Activated CD4-positive, alpha-beta T cell treated with anti-CD3 and anti-CD28 coated beads, Interleukin-2, amount 10 ng/mL, durations not matched to agents 7 days and 5 days (primary cell): ENCODE measurements around the gene L2HGDH. TPM values are rescaled to one million over a fixed set of nuclear protein-coding genes. Genes with fewer than 3 reads are reported as not detected.

Source experiments
- CTCF ChIA-PET: fragments of 350-600 bp; sonication (Branson Sonifier 250); formaldehyde crosslinking; loops from one replicate; lab custom pipeline; 2021; ENCODE audit warnings: antibody characterized with exemption; lab: Charles Lee
- POLR2A ChIA-PET: fragments of 350-600 bp; sonication (Branson Sonifier 250); formaldehyde crosslinking; loops from one replicate; lab custom pipeline; 2021; ENCODE audit warnings: antibody characterized with exemption; lab: Charles Lee
- DNase-seq: peaks from one replicate; pipeline ENCODE4 v3.0.0-alpha.2; 2020
- H3K27ac Mint-ChIP-seq: one replicate; pipeline ENCODE4 v1.8.0; 2021; ENCODE audit warnings: mild to moderate bottlenecking, moderate library complexity, mixed read lengths
- H3K27me3 Mint-ChIP-seq: one replicate; pipeline ENCODE4 v1.8.0; 2021; ENCODE audit warnings: mixed read lengths
- H3K36me3 Mint-ChIP-seq: one replicate; pipeline ENCODE4 v1.8.0; 2021; ENCODE audit warnings: low read depth, mixed read lengths
- H3K4me1 Mint-ChIP-seq: one replicate; pipeline ENCODE4 v1.8.0; 2021; ENCODE audit warnings: mixed read lengths
- H3K4me3 Mint-ChIP-seq: one replicate; pipeline ENCODE4 v1.8.0; 2021; ENCODE audit warnings: mild to moderate bottlenecking, moderate library complexity, mixed read lengths
- H3K9me3 Mint-ChIP-seq: one replicate; pipeline ENCODE4 v1.8.0; 2021; ENCODE audit warnings: mixed read lengths
- total RNA-seq, 2 experiments: library from RNA; stranded (reverse); gene quantifications; one replicate each; pipeline ENCODE4 v1.2.3, GENCODE V29; 2021

Gene L2HGDH
- total RNA-seq, 2 experiments from 2014 or later: 9.6 to 12.8 TPM

- peaks cover 43% of the 10 kb centered on the region for H3K4me1 Mint-ChIP-seq
- H3K27me3 Mint-ChIP-seq: no peaks in the 10 kb centered on the region
- ChIA-PET CTCF (interaction anchor here (0.9 to 4.2 kb wide), 13 partner anchors 9 to 449 kb away, joined by 3 to 40 read pairs (median 3); no protein-coding TSS in a partner anchor), POLR2A (interaction anchor here (0.5 to 1.2 kb wide), 3 partner anchors 10 to 730 kb away, joined by 3 to 8 read pairs (median 5); no protein-coding TSS in a partner anchor)
- peaks cover 8% of the 10 kb centered on the region for H3K9me3 Mint-ChIP-seq
- peak overlapping the region; percentile 92 for H3K27ac Mint-ChIP-seq
- no peak for DNase-seq
- peak overlapping the region; percentile 81 for H3K4me3 Mint-ChIP-seq
- H3K36me3 Mint-ChIP-seq: peaks cover 29% of the 10 kb centered on the region
Observed at GRCh38 chr14:50311337-50311971, 575 bp downstream of the L2HGDH start.

GRCh38 chr14:50310445-50310844 lies 1.6 kb downstream of the L2HGDH start:
- ChIA-PET POLR2A (no interaction called here), CTCF (interaction anchor here (0.6 to 4.2 kb wide), 6 partner anchors 8 to 723 kb away, joined by 3 to 40 read pairs (median 3); no protein-coding TSS in a partner anchor)
- Mint-ChIP-seq H3K36me3 (peaks cover 21% of the 10 kb centered on the region), H3K4me1 (peaks cover 39% of the 10 kb centered on the region), H3K27me3 (no peaks in the 10 kb centered on the region), H3K9me3 (peaks cover 8% of the 10 kb centered on the region), H3K27ac (no peak overlapping the region), H3K4me3 (peak overlapping the region; percentile 45)
- DNase-seq: no peak

DNA sequence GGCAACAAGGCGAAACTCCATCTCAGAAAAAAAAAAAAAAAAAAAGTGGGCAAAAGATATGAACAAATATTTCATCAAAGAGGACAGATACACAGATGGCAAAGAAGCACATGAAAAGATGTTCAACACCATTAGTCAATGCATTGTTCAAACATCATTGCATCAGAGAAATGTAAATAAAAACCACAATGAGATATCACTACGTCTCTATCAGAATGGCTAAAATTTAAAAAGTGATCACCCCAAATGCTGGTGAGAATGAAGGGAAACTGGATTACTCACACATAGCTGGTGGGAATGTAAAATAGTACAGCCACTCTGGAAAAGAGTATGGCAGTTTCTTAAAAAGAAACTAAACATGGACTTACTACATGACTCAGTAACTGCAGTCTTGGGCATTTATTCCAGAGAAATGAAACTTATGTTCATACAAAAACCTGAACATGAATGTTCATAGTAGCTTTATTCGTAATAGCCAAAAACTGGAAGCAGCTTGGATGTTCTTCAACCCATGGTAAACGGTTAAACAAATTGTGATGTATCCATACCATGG lies 3.6 kb downstream of the L2HGDH start:
- no peak overlapping the region for H3K27ac Mint-ChIP-seq
- H3K9me3 Mint-ChIP-seq: peaks cover under 1% of the 10 kb centered on the region
- DNase-seq: no peak
- CTCF ChIA-PET: interaction anchor here (1.0 to 1.9 kb wide), 2 partner anchors 13 to 455 kb away, joined by 4 read pairs; no protein-coding TSS in a partner anchor
- H3K4me1 Mint-ChIP-seq: peaks cover 31% of the 10 kb centered on the region
- no peaks in the 10 kb centered on the region for H3K27me3 Mint-ChIP-seq
- no peak overlapping the region for H3K4me3 Mint-ChIP-seq
- peaks cover 6% of the 10 kb centered on the region for H3K36me3 Mint-ChIP-seq
- POLR2A ChIA-PET: no interaction called here

DNA sequence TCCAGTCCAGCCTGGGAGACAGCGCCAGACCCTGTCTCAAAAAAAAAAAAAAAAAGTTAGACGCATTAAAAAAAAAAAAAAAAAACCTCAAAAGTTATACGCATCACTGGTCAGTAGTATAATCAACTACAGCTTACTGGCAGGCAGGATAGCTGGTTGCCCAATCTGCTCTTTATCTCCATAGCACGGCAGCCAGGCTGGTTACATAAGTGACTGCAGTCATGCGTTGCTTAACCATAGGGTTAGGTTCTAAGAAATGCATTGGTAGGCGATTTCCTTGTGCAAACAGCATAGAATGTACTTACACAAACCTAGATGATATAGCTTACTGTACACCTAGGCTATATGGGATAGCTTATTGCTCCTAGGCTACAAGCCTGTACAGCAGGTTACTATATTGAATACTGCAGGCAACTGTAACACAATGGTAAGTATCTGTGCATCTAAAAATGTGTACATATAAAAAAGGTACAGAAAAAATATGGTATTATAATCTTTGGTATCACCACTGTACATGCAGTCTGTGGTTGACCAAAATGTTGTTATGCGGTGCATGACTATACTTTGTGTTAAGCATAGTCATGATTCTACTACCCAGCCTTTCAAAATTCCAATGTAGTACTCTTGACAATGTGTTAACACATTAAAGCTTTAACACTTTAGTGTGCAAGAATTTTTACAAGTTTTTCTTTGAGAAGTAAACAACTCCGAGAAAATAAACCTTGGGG lies 8.1 kb downstream of the L2HGDH start:
- Mint-ChIP-seq H3K36me3 (peaks cover 24% of the 10 kb centered on the region), H3K9me3 (no peaks in the 10 kb centered on the region), H3K27ac (no peak overlapping the region), H3K4me3 (no peak overlapping the region), H3K4me1 (peaks cover 6% of the 10 kb centered on the region), H3K27me3 (no peaks in the 10 kb centered on the region)
- POLR2A ChIA-PET: no interaction called here
- DNase-seq: no peak
- CTCF ChIA-PET: interaction anchor here (0.6 to 2.0 kb wide), 4 partner anchors 11 to 440 kb away, joined by 3 to 6 read pairs (median 4); no protein-coding TSS in a partner anchor

DNA sequence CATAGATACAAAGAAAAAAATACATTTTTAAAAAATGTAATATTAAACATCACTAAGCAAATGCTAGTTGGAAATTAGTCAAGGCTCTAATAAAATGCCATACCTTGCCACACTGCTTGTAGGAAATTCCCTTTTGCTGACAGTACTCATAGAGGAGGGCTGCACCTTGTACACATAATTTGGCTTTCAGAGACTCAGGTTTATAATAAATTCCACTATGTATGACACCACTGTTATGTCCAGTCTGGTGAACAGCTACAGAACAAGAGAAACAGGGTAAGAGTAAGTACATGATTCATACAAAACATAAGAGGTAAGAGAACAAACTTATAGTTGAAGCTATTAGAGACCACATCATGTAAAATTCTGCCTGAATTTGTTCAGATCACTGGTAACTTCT lies 10.1 kb downstream of the L2HGDH start:
- H3K36me3 Mint-ChIP-seq: peaks cover 30% of the 10 kb centered on the region
- no peaks in the 10 kb centered on the region for H3K27me3 Mint-ChIP-seq
- H3K4me3 Mint-ChIP-seq: no peak overlapping the region
- ChIA-PET CTCF (interaction anchor here (1.2 to 1.4 kb wide), 2 partner anchors 9 to 13 kb away, joined by 3 read pairs; no protein-coding TSS in a partner anchor), POLR2A (no interaction called here)
- no peaks in the 10 kb centered on the region for H3K9me3 Mint-ChIP-seq
- no peak overlapping the region for H3K27ac Mint-ChIP-seq
- H3K4me1 Mint-ChIP-seq: peaks cover 3% of the 10 kb centered on the region
- no peak for DNase-seq

- H3K27ac Mint-ChIP-seq: no peak overlapping the region
- no peak overlapping the region for H3K4me3 Mint-ChIP-seq
- peaks cover 30% of the 10 kb centered on the region for H3K36me3 Mint-ChIP-seq
- ChIA-PET POLR2A (no interaction called here), CTCF (no interaction called here)
- H3K4me1 Mint-ChIP-seq: peaks cover 4% of the 10 kb centered on the region
- H3K9me3 Mint-ChIP-seq: no peaks in the 10 kb centered on the region
- no peak for DNase-seq
- no peaks in the 10 kb centered on the region for H3K27me3 Mint-ChIP-seq
Observed at GRCh38 chr14:50299585-50299984, 12.4 kb downstream of the L2HGDH start.

GRCh38 chr14:50290306-50290705 lies 21.7 kb downstream of the L2HGDH start:
- Mint-ChIP-seq H3K4me1 (no peaks in the 10 kb centered on the region), H3K4me3 (no peak overlapping the region), H3K9me3 (no peaks in the 10 kb centered on the region), H3K27me3 (no peaks in the 10 kb centered on the region), H3K36me3 (peaks cover 23% of the 10 kb centered on the region), H3K27ac (no peak overlapping the region)
- ChIA-PET CTCF (interaction anchor here (0.6 to 1.4 kb wide), 2 partner anchors 523 to 535 kb away, joined by 3 read pairs; no protein-coding TSS in a partner anchor), POLR2A (interaction anchor here (0.7 kb wide), 1 partner anchor 21 kb away, joined by 5 read pairs; no protein-coding TSS in a partner anchor)
- no peak for DNase-seq

- ChIA-PET CTCF (interaction anchor here (0.5 to 1.2 kb wide), 3 partner anchors 14 to 457 kb away, joined by 3 to 4 read pairs (median 3); no protein-coding TSS in a partner anchor), POLR2A (no interaction called here)
- H3K27me3 Mint-ChIP-seq: no peaks in the 10 kb centered on the region
- no peak overlapping the region for H3K4me3 Mint-ChIP-seq
- DNase-seq: no peak
- H3K4me1 Mint-ChIP-seq: no peaks in the 10 kb centered on the region
- H3K36me3 Mint-ChIP-seq: peaks cover 16% of the 10 kb centered on the region
- no peak overlapping the region for H3K27ac Mint-ChIP-seq
- H3K9me3 Mint-ChIP-seq: no peaks in the 10 kb centered on the region
Observed at GRCh38 chr14:50288146-50288545, 23.9 kb downstream of the L2HGDH start.

- Mint-ChIP-seq H3K36me3 (peaks cover 10% of the 10 kb centered on the region), H3K27ac (no peak overlapping the region), H3K9me3 (no peaks in the 10 kb centered on the region), H3K4me3 (no peak overlapping the region), H3K27me3 (no peaks in the 10 kb centered on the region), H3K4me1 (no peaks in the 10 kb centered on the region)
- ChIA-PET POLR2A (no interaction called here), CTCF (no interaction called here)
- DNase-seq: no peak
Observed at GRCh38 chr14:50285861-50286260, 26.2 kb downstream of the L2HGDH start.

DNA sequence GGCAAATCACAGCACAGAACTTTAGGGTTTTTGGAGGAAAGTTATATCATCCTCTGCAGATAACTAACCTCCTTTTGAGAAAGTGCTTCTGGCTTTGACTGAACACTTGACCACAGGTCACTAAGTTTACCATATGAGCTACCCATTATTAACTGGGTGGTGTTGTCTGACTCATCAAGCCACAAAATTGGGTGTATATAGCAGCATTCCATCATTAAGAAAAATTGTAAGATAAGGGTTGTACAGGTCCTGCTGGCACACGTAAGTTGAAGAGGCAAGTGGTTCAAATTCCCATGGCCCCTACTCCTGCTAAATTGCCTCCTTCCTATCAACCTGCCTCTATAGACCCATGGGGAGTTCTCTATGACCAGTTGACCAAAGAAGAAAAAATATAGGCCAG lies 39.5 kb downstream of the L2HGDH start:
- no peak for DNase-seq
- POLR2A ChIA-PET: no interaction called here
- Mint-ChIP-seq H3K36me3 (peaks cover 4% of the 10 kb centered on the region), H3K9me3 (no peaks in the 10 kb centered on the region), H3K4me3 (no peak overlapping the region), H3K27ac (no peak overlapping the region), H3K27me3 (no peaks in the 10 kb centered on the region), H3K4me1 (no peaks in the 10 kb centered on the region)
- CTCF ChIA-PET: interaction anchor here (0.6 kb wide), 1 partner anchor 23 kb away, joined by 4 read pairs; no protein-coding TSS in a partner anchor

DNA sequence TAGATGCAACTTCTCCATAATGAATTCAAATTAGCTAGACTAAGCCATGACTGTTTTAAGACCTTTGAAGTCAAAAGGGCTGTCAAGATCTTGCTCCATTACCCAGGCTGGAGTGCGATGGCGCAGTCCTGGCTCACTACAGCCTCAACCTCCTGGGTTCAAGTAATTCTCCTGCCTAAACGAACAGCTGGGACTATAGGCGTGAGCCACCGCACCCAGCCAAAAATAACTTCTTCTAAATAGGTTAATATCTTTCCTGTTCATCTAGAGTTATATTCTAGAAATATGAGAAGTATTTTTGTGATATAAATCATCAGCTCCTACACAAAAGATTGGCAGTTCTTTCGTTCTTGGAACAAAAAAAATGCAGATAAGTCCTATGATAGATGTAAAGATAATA lies 41.1 kb downstream of the L2HGDH start:
- Mint-ChIP-seq H3K27ac (no peak overlapping the region), H3K27me3 (no peaks in the 10 kb centered on the region), H3K4me1 (no peaks in the 10 kb centered on the region), H3K9me3 (no peaks in the 10 kb centered on the region), H3K4me3 (no peak overlapping the region), H3K36me3 (peaks cover 4% of the 10 kb centered on the region)
- ChIA-PET POLR2A (no interaction called here), CTCF (interaction anchor here (0.9 kb wide), 1 partner anchor 11 kb away, joined by 3 read pairs; no protein-coding TSS in a partner anchor)
- no peak for DNase-seq

DNA sequence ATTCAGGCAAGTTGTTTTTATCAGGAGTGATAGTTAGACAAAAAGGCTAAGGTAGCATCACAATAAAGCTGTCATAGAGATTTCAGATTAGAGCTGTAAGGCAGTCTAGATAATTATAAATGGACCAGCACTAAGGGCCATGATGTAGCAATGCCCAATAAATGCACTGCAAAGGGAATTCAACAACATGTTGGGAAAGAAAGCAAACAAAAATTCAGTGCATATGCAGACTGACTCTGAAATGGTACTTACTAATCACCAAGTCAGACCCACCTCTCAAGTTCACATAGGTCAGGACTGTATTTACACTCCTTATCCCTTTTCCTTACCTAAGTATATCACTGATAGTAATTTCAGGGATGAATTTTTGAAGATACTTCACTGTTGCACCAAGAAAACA lies 47.0 kb downstream of the L2HGDH start:
- Mint-ChIP-seq H3K4me3 (no peak overlapping the region), H3K9me3 (no peaks in the 10 kb centered on the region), H3K27me3 (no peaks in the 10 kb centered on the region), H3K36me3 (peaks cover 6% of the 10 kb centered on the region), H3K4me1 (peaks cover 2% of the 10 kb centered on the region), H3K27ac (no peak overlapping the region)
- ChIA-PET POLR2A (no interaction called here), CTCF (interaction anchor here (0.6 kb wide), 1 partner anchor 61 kb away, joined by 5 read pairs; no protein-coding TSS in a partner anchor)
- DNase-seq: no peak
